A172 (cell line): ENCODE data around the gene TFR2. TPM values are rescaled to one million over a fixed set of nuclear protein-coding genes. Genes with fewer than 3 reads are reported as not detected.

Experiments
- DNase-seq: peaks from one replicate; pipeline ENCODE4 v3.0.0-alpha.2; 2015; ENCODE audit warnings: low spot score
- total RNA-seq: library from RNA; depleted of rRNA; stranded (reverse); fragments of >200 nt; shearing (Covaris generic); gene quantifications from 2 replicates; pipeline ENCODE4 v1.2.3, GENCODE V29; 2014

The TFR2 gene
- total RNA-seq, 1 experiment from 2014 or later, result not detected

- peak; percentile 100 for DNase-seq
Observed at GRCh38 chr7:100586266-100587025, 54.9 kb downstream of the TFR2 start, which contains the start of gene FBXO24. FBXO24 (plus strand) TSS chr7:100586328; CDS start chr7:100586626, 298 bp downstream.

GRCh38 chr7:100585511-100586265, 55.7 kb downstream of the TFR2 start, which contains the start of gene LRCH4:
LRCH4 (minus strand) TSS chr7:100586129; CDS start chr7:100586100, 29 bp downstream.
- no peak for DNase-seq

GRCh38 chr7:100584683-100585510, 56.5 kb downstream of the TFR2 start:
- peak; percentile 77 for DNase-seq

- no peak for DNase-seq
Observed at GRCh38 chr7:100584054-100584682, 57.2 kb downstream of the TFR2 start.

- DNase-seq, result peak; percentile 86
Observed at GRCh38 chr7:100583132-100584053, 58.0 kb downstream of the TFR2 start.

GRCh38 chr7:100582650-100583049, 58.7 kb downstream of the TFR2 start:
- DNase-seq, result no peak

GRCh38 chr7:100582041-100582579, 59.2 kb downstream of the TFR2 start:
- no peak for DNase-seq

GRCh38 chr7:100580466-100581283, 60.7 kb downstream of the TFR2 start:
- DNase-seq, result no peak

GRCh38 chr7:100578246-100579183, 62.8 kb downstream of the TFR2 start:
- no peak for DNase-seq

GRCh38 chr7:100577507-100577906, 63.8 kb downstream of the TFR2 start:
- DNase-seq, result no peak

GRCh38 chr7:100577103-100577502, 64.2 kb downstream of the TFR2 start:
- DNase-seq, result no peak

GRCh38 chr7:100576384-100576993, 64.9 kb downstream of the TFR2 start:
- no peak for DNase-seq

GRCh38 chr7:100575746-100576383, 65.5 kb downstream of the TFR2 start:
- DNase-seq, result no peak

GRCh38 chr7:100575206-100575631, 66.1 kb downstream of the TFR2 start:
- no peak for DNase-seq

GRCh38 chr7:100574362-100575205, 66.8 kb downstream of the TFR2 start:
- DNase-seq, result no peak
